Activated naive CD4-positive, alpha-beta T cell treated with anti-CD3 and anti-CD28 coated beads, Interleukin-2, amount 50 U/mL, for 16 hours (primary cell): ENCODE results near the gene NARF.

Experiments used
- DNase-seq: peaks from one replicate; pipeline ENCODE4 v3.0.0-alpha.2; 2020

The NARF gene

GRCh38 chr17:82434216-82434565 is 24.4 kb upstream of the NARF start:
- DNase-seq, result no peak

- no peak for DNase-seq
Observed at GRCh38 chr17:82435103-82435502, 23.4 kb upstream of the NARF start.

- DNase-seq, result no peak
Observed at GRCh38 chr17:82435601-82436583, 22.6 kb upstream of the NARF start.

- DNase-seq, result no peak
Observed at GRCh38 chr17:82436601-82437324, 21.8 kb upstream of the NARF start.

- no peak for DNase-seq
Observed at GRCh38 chr17:82437325-82437668, 21.2 kb upstream of the NARF start.

- no peak for DNase-seq
Observed at GRCh38 chr17:82438401-82439193, 19.9 kb upstream of the NARF start.

- no peak for DNase-seq
Observed at GRCh38 chr17:82439194-82439828, 19.2 kb upstream of the NARF start.

GRCh38 chr17:82439829-82440365 is 18.6 kb upstream of the NARF start:
- no peak for DNase-seq

GRCh38 chr17:82440469-82440981 is 18.0 kb upstream of the NARF start:
- no peak for DNase-seq

- DNase-seq, result no peak
Observed at GRCh38 chr17:82440991-82441627, 17.4 kb upstream of the NARF start.

- no peak for DNase-seq
Observed at GRCh38 chr17:82441691-82442487, 16.7 kb upstream of the NARF start.

GRCh38 chr17:82442643-82443464 is 15.7 kb upstream of the NARF start:
- DNase-seq, result no peak

- DNase-seq, result no peak
Observed at GRCh38 chr17:82443465-82444283, 14.9 kb upstream of the NARF start.

GRCh38 chr17:82444284-82444893 is 14.2 kb upstream of the NARF start:
- no peak for DNase-seq

GRCh38 chr17:82444941-82445521 is 13.5 kb upstream of the NARF start:
- DNase-seq, result no peak

GRCh38 chr17:82445542-82445941 is 13.0 kb upstream of the NARF start:
- DNase-seq, result no peak

- DNase-seq, result no peak
Observed at GRCh38 chr17:82446124-82446523, 12.4 kb upstream of the NARF start.

GRCh38 chr17:82446649-82447048 is 11.9 kb upstream of the NARF start:
- DNase-seq, result no peak
